Activated CD4-positive, alpha-beta memory T cell treated with anti-CD3 and anti-CD28 coated beads for 36 hours (primary cell): ENCODE data around the gene KRT83. TPM values are rescaled to one million over a fixed set of nuclear protein-coding genes. Genes with fewer than 3 reads are reported as not detected.
"Not testable (repeated sequence)": the region's sequence is repeated elsewhere in the genome, so short reads cannot be mapped to it uniquely, and the experiment has no call there.

ENCODE experiments used
- CTCF ChIA-PET: fragments of 350-600 bp; sonication (Branson Sonifier 250); formaldehyde crosslinking; loops from one replicate; lab custom pipeline; 2021; ENCODE audit warnings: antibody characterized with exemption, inconsistent platforms; lab: Charles Lee
- POLR2A ChIA-PET: fragments of 350-600 bp; sonication (Branson Sonifier 250); formaldehyde crosslinking; loops from one replicate; lab custom pipeline; 2021; ENCODE audit warnings: antibody characterized with exemption; lab: Charles Lee
- DNase-seq: peaks from one replicate; pipeline ENCODE4 v3.0.0-alpha.2; 2020
- H3K27ac Mint-ChIP-seq: one replicate; pipeline ENCODE4 v1.8.0; 2021; ENCODE audit warnings: mixed read lengths
- H3K27me3 Mint-ChIP-seq: one replicate; pipeline ENCODE4 v1.8.0; 2021; ENCODE audit warnings: mixed read lengths
- H3K36me3 Mint-ChIP-seq: one replicate; pipeline ENCODE4 v1.8.0; 2021; ENCODE audit warnings: mixed read lengths
- H3K4me1 Mint-ChIP-seq: one replicate; pipeline ENCODE4 v1.8.0; 2021; ENCODE audit warnings: low read depth, mixed read lengths
- H3K4me3 Mint-ChIP-seq: one replicate; pipeline ENCODE4 v1.8.0; 2021; ENCODE audit warnings: mild to moderate bottlenecking, mixed read lengths
- H3K9me3 Mint-ChIP-seq: one replicate; pipeline ENCODE4 v1.8.0; 2021; ENCODE audit warnings: mixed read lengths
- intact Hi-C: fragments of 100-400 bp; cut with micrococcal nuclease; formaldehyde crosslinking; loops from one replicate; pipeline ENCODE4 v1.15.1; 2023
- total RNA-seq, 2 experiments: library from RNA; stranded (reverse); gene quantifications; one replicate each; pipeline ENCODE4 v1.2.3, GENCODE V29; 2021

KRT83 gene
- total RNA-seq, 2 experiments from 2014 or later: not detected

DNA sequence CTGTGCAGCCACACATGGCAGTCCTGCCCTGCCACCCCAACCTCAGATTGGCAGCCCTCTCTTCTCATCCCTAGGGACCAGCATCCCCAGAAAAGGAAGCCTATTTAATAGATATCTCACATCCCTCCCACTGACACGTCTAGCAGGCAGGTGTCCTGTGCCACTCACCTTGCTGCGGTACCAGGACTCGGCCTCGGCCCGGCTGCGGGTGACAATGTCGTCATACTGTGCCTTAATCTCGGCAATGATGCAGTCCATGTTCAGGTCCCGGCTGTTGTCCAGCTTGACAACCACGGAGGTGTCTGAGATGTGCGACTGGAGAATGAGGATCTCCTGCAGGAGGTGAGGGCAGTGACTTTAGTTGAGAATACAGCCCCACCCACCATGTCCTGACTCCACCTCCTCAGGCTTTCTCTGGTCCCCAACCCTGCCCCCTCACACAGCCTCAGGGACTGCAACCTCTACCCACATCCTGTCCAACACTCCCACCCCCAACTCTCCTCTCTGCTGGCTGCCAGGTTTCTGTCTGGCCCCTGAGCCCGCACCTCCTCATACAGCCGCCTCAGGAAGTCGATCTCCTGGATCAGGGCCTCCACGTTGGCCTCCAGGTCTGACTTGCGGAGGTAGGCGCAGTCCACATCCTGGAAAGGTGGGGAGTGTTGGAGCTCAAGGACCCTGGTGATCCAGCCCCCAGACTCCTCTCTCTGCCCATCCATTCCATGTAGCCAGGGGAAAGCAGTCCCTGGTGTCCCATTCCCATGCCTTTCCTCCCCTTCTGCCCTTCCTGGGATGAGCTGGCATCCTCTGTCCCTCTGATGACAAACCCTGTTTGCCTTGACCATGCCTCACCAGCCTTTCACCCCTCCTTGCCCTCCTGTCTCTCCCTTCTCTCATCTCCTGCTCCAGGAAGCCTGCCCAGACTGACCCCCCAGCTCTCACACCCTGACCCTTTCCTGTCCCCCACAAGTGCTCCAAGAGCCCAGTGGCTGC is 33.1 kb downstream of the KRT83 start:
- H3K36me3 Mint-ChIP-seq, H3K4me1 Mint-ChIP-seq, intact Hi-C loops, POLR2A ChIA-PET, H3K4me3 Mint-ChIP-seq, H3K9me3 Mint-ChIP-seq, H3K27ac Mint-ChIP-seq, CTCF ChIA-PET, DNase-seq, H3K27me3 Mint-ChIP-seq: not testable (repeated sequence)

GRCh38 chr12:52286857-52287785 is 34.1 kb downstream of the KRT83 start:
- H3K36me3 Mint-ChIP-seq, H3K27ac Mint-ChIP-seq, H3K4me1 Mint-ChIP-seq, H3K27me3 Mint-ChIP-seq, POLR2A ChIA-PET, DNase-seq, H3K9me3 Mint-ChIP-seq, intact Hi-C loops, H3K4me3 Mint-ChIP-seq: not testable (repeated sequence)
- CTCF ChIA-PET: interaction anchor here (0.9 to 1.1 kb wide), 2 partner anchors 9 to 20 kb away, joined by 3 to 7 read pairs; no protein-coding TSS in a partner anchor

GRCh38 chr12:52285851-52286530 is 35.2 kb downstream of the KRT83 start:
- no peaks in the 10 kb centered on the region for H3K27me3 Mint-ChIP-seq
- intact Hi-C loops: no loop called here
- no peaks in the 10 kb centered on the region for H3K36me3 Mint-ChIP-seq
- no peaks in the 10 kb centered on the region for H3K9me3 Mint-ChIP-seq
- no peak overlapping the region for H3K27ac Mint-ChIP-seq
- ChIA-PET POLR2A (no interaction called here), CTCF (interaction anchor here (0.9 kb wide), 1 partner anchor 21 kb away, joined by 3 read pairs; no protein-coding TSS in a partner anchor)
- no peaks in the 10 kb centered on the region for H3K4me1 Mint-ChIP-seq
- DNase-seq: no peak
- H3K4me3 Mint-ChIP-seq: no peak overlapping the region

GRCh38 chr12:52285172-52285745 is 35.9 kb downstream of the KRT83 start:
- no peaks in the 10 kb centered on the region for H3K4me1 Mint-ChIP-seq
- H3K27ac Mint-ChIP-seq: no peak overlapping the region
- intact Hi-C loops: no loop called here
- no peaks in the 10 kb centered on the region for H3K9me3 Mint-ChIP-seq
- no peak for DNase-seq
- ChIA-PET POLR2A (no interaction called here), CTCF (interaction anchor here (0.7 kb wide), 1 partner anchor 341 kb away, joined by 3 read pairs; no protein-coding TSS in a partner anchor)
- no peaks in the 10 kb centered on the region for H3K27me3 Mint-ChIP-seq
- H3K4me3 Mint-ChIP-seq: no peak overlapping the region
- H3K36me3 Mint-ChIP-seq: no peaks in the 10 kb centered on the region

- intact Hi-C loops: no loop called here
- no peaks in the 10 kb centered on the region for H3K4me1 Mint-ChIP-seq
- CTCF ChIA-PET: interaction anchor here (0.7 to 1.4 kb wide), 3 partner anchors 71 to 341 kb away, joined by 3 to 5 read pairs (median 3); no protein-coding TSS in a partner anchor
- H3K27me3 Mint-ChIP-seq: peaks cover 4% of the 10 kb centered on the region
- no peak for DNase-seq
- no peaks in the 10 kb centered on the region for H3K36me3 Mint-ChIP-seq
- H3K9me3 Mint-ChIP-seq: no peaks in the 10 kb centered on the region
- no peak overlapping the region for H3K27ac Mint-ChIP-seq
- H3K4me3 Mint-ChIP-seq: no peak overlapping the region
- POLR2A ChIA-PET: no interaction called here
These were observed 36.5 kb downstream of the KRT83 start for GRCh38 chr12:52284562-52285171.

DNA sequence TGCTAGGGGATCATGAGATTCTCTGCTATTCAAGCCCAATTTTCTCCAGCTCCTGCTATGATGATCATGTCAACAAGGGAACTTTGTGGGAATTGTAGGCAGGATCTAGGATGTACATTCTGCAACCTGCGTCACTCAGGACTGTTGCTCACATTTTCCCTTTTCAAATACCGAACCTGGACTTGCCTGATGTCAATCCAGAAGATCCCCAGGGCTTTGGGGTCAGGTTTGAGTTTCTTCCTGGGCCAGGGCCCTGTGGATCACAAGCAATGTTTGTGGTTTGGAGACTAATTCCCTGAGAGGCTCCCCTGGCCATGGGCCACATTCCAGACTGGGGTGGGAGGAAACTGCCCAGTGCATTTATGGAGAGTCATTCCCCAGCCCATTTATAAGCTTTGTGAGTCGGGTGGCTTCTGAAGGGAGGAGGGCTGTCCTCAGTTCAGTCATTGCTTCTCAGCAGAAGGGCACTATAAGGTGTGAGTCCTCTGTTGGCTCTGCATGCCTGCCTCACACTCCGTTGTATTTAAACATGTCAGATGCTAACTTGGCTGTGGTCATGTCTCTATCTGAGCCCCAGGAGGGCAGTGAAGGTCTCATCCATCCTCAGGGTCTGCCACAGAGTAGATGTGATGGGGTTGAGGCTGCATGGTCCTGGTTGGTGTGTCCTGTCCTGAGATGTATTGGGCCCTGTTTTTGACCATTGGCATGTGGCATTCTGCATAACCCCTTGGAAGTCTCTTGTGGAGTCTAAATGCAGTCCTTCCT is 40.2 kb downstream of the KRT83 start:
- H3K27me3 Mint-ChIP-seq: peaks cover 19% of the 10 kb centered on the region
- H3K4me1 Mint-ChIP-seq: peaks cover 9% of the 10 kb centered on the region
- no peak overlapping the region for H3K4me3 Mint-ChIP-seq
- H3K36me3 Mint-ChIP-seq: no peaks in the 10 kb centered on the region
- ChIA-PET CTCF (interaction anchor here (0.7 to 4.5 kb wide), 10 partner anchors 14 to 125 kb away, joined by 3 to 52 read pairs (median 6); no protein-coding TSS in a partner anchor), POLR2A (no interaction called here)
- no peaks in the 10 kb centered on the region for H3K9me3 Mint-ChIP-seq
- intact Hi-C loops: no loop called here
- H3K27ac Mint-ChIP-seq: no peak overlapping the region
- no peak for DNase-seq

GRCh38 chr12:52280319-52280795 is 40.8 kb downstream of the KRT83 start:
- POLR2A ChIA-PET: no interaction called here

DNA sequence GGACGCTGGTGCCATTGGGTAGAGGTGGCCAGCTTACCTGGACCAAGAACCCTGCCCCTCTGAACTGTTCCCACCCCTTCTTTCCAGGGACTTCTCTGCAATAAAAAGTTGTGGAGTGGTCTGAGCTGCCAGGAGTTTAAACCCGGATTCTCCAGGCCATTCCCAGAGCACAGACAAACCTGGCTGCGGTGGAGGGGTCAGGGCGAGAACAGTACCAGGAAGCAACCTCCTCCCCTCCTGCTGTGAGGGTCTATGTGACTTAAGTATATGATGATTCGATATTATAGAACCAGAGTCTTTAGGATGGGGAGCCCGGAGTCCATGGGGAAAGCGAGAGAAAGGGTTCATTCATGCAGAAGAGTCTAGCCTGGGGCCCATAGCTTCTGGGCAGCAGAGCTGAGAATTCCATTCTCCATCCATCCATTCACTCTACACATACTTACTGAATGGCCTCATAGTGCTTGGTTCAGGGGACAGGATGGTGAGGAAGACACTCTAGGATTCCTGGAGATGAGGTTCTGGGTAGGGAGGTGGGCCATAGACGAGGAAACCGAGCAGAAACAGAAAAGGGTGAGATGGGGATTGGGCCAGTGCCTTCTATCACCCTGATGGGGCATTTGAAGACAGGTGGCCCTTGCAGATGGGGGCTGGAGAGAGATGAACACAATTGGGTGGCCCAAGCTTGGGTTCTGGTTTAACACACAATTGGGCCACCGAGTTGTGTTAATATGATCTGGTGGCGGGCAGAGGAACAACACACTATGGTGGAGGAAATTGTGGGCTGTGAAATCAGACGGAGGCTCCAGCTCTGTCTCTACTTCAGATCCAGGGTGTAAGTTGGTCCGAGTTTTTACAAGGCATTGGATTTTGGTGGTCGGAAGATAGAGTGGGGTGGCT is 41.5 kb downstream of the KRT83 start:
- DNase-seq: no peak
- ChIA-PET CTCF (interaction anchor here (0.5 to 4.5 kb wide), 46 partner anchors 10 to 604 kb away, joined by 3 to 52 read pairs (median 4); no protein-coding TSS in a partner anchor), POLR2A (no interaction called here)

More at GRCh38 chr12:52280319-52280795, 40.8 kb downstream of the KRT83 start:
- peaks cover 19% of the 10 kb centered on the region for H3K27me3 Mint-ChIP-seq
- H3K4me3 Mint-ChIP-seq: no peak overlapping the region
- peaks cover 9% of the 10 kb centered on the region for H3K4me1 Mint-ChIP-seq
- intact Hi-C loops: no loop called here
- DNase-seq: no peak
- no peaks in the 10 kb centered on the region for H3K9me3 Mint-ChIP-seq
- H3K36me3 Mint-ChIP-seq: no peaks in the 10 kb centered on the region
- CTCF ChIA-PET: interaction anchor here (0.7 to 4.5 kb wide), 11 partner anchors 14 to 599 kb away, joined by 3 to 52 read pairs (median 11); no protein-coding TSS in a partner anchor
- no peak overlapping the region for H3K27ac Mint-ChIP-seq

GRCh38 chr12:52278575-52279421 is 42.4 kb downstream of the KRT83 start:
- CTCF ChIA-PET: interaction anchor here (0.5 to 4.5 kb wide), 51 partner anchors 8 to 662 kb away, joined by 3 to 52 read pairs (median 5); no protein-coding TSS in a partner anchor
- POLR2A ChIA-PET: no interaction called here
- Mint-ChIP-seq H3K9me3 (no peaks in the 10 kb centered on the region), H3K27ac (no peak overlapping the region), H3K4me1 (peaks cover 9% of the 10 kb centered on the region), H3K27me3 (peaks cover 19% of the 10 kb centered on the region), H3K36me3 (no peaks in the 10 kb centered on the region), H3K4me3 (no peak overlapping the region)
- intact Hi-C loops: loop anchor here (1.0 to 2.0 kb wide), 2 partner anchors 56 to 122 kb away; no protein-coding TSS in a partner anchor
- peak; percentile 81 for DNase-seq

More for the DNA sequence above, 41.5 kb downstream of the KRT83 start:
- no peak overlapping the region for H3K27ac Mint-ChIP-seq
- H3K36me3 Mint-ChIP-seq: no peaks in the 10 kb centered on the region
- peaks cover 19% of the 10 kb centered on the region for H3K27me3 Mint-ChIP-seq
- no peak overlapping the region for H3K4me3 Mint-ChIP-seq
- intact Hi-C loops: loop anchor here (1.0 to 2.0 kb wide), 2 partner anchors 57 to 123 kb away; no protein-coding TSS in a partner anchor
- no peaks in the 10 kb centered on the region for H3K9me3 Mint-ChIP-seq
- H3K4me1 Mint-ChIP-seq: peaks cover 9% of the 10 kb centered on the region
